BLaER1 (cell line): ENCODE measurements around the gene TMEM131.

ENCODE experiments used
- H3K27ac ChIP-seq: shearing (Covaris generic); formaldehyde crosslinking; 2 replicates; pipeline ENCODE4 v1.8.1; 2022
- H3K27me3 ChIP-seq: shearing (Covaris generic); formaldehyde crosslinking; 2 replicates; pipeline ENCODE4 v1.8.1; 2022
- H3K36me3 ChIP-seq: shearing (Covaris generic); formaldehyde crosslinking; 2 replicates; pipeline ENCODE4 v1.8.1; 2022
- H3K4me1 ChIP-seq: shearing (Covaris generic); formaldehyde crosslinking; 2 replicates; pipeline ENCODE4 v1.8.1; 2022
- H3K4me2 ChIP-seq: shearing (Covaris generic); formaldehyde crosslinking; 2 replicates; pipeline ENCODE4 v1.8.1; 2022
- H3K4me3 ChIP-seq: shearing (Covaris generic); formaldehyde crosslinking; 2 replicates; pipeline ENCODE4 v1.8.1; 2022
- H3K9ac ChIP-seq: shearing (Covaris generic); formaldehyde crosslinking; 2 replicates; pipeline ENCODE4 v1.8.1; 2022
- H3K9me3 ChIP-seq: shearing (Covaris generic); formaldehyde crosslinking; 2 replicates; pipeline ENCODE4 v1.8.1; 2022
- H4K20me1 ChIP-seq: shearing (Covaris generic); formaldehyde crosslinking; 2 replicates; pipeline ENCODE4 v1.8.1; 2022
- Cebpa-rat ChIP-seq: shearing (Covaris generic); IDR thresholded peaks from 2 replicates; pipeline ENCODE4 v1.8.1; 2022

Gene TMEM131

DNA sequence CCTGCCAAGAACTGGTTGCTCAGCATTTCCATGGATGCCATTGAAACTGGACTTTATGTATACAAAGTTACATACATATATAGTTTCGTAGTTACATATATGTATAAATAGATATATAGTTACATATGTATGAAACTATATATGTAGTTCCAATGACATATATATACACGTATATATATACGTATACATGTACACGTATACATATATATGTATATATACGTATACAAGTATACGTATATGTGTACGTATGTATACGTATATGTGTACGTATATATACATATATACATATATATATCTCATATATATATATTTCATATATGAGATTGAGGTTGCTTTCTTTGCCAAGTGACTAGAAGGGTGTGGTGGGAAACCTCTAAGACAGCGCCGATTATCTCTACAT, 10.6 kb upstream of the TMEM131 start:
- no peaks in the 10 kb centered on the region for H4K20me1 ChIP-seq
- no peak overlapping the region for H3K27ac ChIP-seq
- TF ChIP-seq Cebpa-rat = no peak
- H3K36me3 ChIP-seq = no peaks in the 10 kb centered on the region
- H3K4me3 ChIP-seq = no peak overlapping the region
- H3K9ac ChIP-seq = no peak overlapping the region
- no peak overlapping the region for H3K4me2 ChIP-seq
- H3K9me3 ChIP-seq = no peaks in the 10 kb centered on the region
- no peaks in the 10 kb centered on the region for H3K27me3 ChIP-seq
- peaks cover 20% of the 10 kb centered on the region for H3K4me1 ChIP-seq

DNA sequence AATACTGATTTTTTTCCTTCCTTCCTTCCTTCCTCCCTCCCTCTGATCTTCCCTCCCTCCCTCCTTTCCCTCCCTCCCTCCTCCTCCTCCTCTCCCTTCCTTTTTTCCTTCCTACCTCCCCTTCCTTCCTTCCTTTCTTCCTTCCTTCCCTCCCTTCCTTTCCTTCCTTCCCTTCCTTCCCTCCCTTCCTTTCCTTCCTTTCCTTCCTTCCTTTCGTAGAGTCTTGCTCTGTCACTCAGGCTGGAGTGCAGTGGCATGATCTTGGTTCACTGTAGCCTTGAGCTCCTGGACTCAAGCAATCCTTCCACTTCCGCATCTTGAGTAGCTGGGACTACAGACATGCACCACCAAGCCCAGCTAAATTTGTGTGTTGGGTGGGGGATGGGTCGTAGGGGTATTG, 8.9 kb upstream of the TMEM131 start:
- Histone ChIP-seq H3K4me2 (no peak overlapping the region), H3K27ac (no peak overlapping the region), H3K9ac (no peak overlapping the region), H3K36me3 (no peaks in the 10 kb centered on the region), H3K27me3 (no peaks in the 10 kb centered on the region), H4K20me1 (no peaks in the 10 kb centered on the region), H3K4me3 (no peak overlapping the region), H3K9me3 (no peaks in the 10 kb centered on the region), H3K4me1 (peaks cover 2% of the 10 kb centered on the region)
- no peak for TF ChIP-seq Cebpa-rat

DNA sequence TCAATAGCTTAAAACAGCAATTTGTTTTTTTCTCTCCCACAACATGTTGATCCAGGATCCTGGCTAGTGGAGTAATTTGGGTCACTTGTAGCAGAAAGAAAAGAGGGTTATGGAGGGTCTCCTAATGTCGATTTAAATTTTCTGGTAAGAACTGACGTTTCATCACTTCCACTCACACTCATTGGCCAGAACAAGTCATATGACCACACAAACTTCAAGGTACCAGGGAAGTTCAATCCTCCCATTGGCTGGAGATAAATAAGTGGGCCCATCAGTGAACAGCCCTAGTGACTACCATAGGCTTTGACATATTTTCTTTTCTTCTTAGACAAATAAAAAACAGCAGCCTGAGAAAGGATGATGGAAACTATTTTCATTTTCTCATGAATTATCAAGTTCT, 8.3 kb upstream of the TMEM131 start:
- no peak overlapping the region for H3K9ac ChIP-seq
- no peak for TF ChIP-seq Cebpa-rat
- no peaks in the 10 kb centered on the region for H3K36me3 ChIP-seq
- no peak overlapping the region for H3K4me3 ChIP-seq
- H3K27me3 ChIP-seq = no peaks in the 10 kb centered on the region
- H3K9me3 ChIP-seq = no peaks in the 10 kb centered on the region
- H3K4me1 ChIP-seq = no peaks in the 10 kb centered on the region
- no peaks in the 10 kb centered on the region for H4K20me1 ChIP-seq
- no peak overlapping the region for H3K4me2 ChIP-seq
- H3K27ac ChIP-seq = no peak overlapping the region

GRCh38 chr2:97999536-97999935, 3.8 kb upstream of the TMEM131 start:
- H3K27ac ChIP-seq = no peak overlapping the region
- H3K36me3 ChIP-seq = no peaks in the 10 kb centered on the region
- no peak for TF ChIP-seq Cebpa-rat
- H3K4me1 ChIP-seq = 0 out of 2 replicates have a peak, but pooled peaks cover 7% of the 10 kb centered on the region
- no peak overlapping the region for H3K4me2 ChIP-seq
- no peak overlapping the region for H3K4me3 ChIP-seq
- H4K20me1 ChIP-seq = peaks cover 2% of the 10 kb centered on the region
- H3K9me3 ChIP-seq = no peaks in the 10 kb centered on the region
- H3K27me3 ChIP-seq = no peaks in the 10 kb centered on the region
- no peak overlapping the region for H3K9ac ChIP-seq

DNA sequence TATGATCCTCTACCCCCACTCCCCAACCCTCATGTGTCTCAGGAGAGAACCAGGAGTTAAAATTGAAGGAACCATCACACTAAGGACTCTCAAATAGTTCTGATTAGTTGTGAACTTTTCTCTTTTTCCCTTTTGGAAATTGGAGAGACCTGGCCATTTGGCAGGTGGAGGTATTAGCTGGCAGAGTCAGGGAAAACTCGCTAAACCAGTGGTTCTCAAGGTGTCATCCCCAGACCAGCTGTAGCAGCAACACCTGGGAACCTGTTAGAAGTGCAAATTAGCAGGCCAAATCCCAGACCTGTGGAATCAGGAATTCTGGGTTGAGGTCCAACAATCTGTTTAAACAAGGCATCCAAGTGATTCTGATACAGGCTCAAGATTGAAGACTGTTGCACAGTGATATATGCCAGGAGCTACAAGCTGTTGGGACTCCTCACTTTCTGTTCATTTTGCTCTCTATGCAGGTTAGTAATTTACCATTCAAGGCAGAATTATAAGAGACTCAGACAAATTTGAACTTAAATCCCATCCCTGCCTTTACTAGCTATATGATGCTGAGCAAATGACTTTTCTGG, 2.8 kb upstream of the TMEM131 start:
- Histone ChIP-seq H4K20me1 (peaks cover 13% of the 10 kb centered on the region), H3K9me3 (no peaks in the 10 kb centered on the region), H3K27ac (no peak overlapping the region), H3K27me3 (no peaks in the 10 kb centered on the region), H3K4me3 (no peak overlapping the region), H3K4me2 (no peak overlapping the region), H3K9ac (no peak overlapping the region), H3K4me1 (peaks cover 17% of the 10 kb centered on the region), H3K36me3 (no peaks in the 10 kb centered on the region)
- TF ChIP-seq Cebpa-rat = no peak

DNA sequence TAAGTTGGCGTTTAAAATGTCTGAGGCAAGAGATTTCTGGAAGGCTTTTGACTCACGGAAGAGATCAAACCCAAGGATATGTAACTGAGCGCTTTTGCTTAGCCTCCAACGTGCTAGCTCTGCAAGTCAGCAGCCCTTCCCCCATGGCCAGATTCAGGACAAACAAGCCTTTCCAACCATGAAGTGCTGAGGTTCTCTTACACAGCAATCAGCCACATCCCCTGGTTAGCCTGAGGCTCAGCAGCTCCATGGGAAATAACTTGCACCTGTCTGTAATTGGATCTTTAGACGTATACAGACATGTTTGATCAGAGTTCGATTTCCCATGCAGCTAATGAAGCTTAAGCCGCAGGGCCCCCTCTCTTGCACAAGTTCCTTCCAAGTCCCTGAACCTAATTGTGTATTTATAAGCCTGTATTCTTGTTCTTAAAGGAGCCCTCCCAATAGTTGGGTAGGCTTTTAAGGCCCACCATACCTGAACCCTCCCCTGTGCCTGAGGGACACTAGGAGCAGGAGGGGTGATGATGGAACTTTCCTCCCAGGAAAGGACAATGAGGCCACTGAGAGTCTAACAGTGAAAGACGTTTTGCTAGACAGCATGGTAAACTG, 2.1 kb upstream of the TMEM131 start:
- Histone ChIP-seq H3K27me3 (no peaks in the 10 kb centered on the region), H3K9me3 (no peaks in the 10 kb centered on the region), H4K20me1 (peaks cover 19% of the 10 kb centered on the region), H3K4me3 (no peak overlapping the region), H3K9ac (no peak overlapping the region), H3K4me1 (peaks cover 23% of the 10 kb centered on the region), H3K4me2 (no peak overlapping the region), H3K27ac (no peak overlapping the region), H3K36me3 (no peaks in the 10 kb centered on the region)
- TF ChIP-seq Cebpa-rat = no peak

GRCh38 chr2:97996679-97997078, 931 bp upstream of the TMEM131 start:
- H3K27ac ChIP-seq = peak overlapping the region; percentile 97; the same call in 1 of the 2 replicates
- H3K4me1 ChIP-seq = peaks cover 27% of the 10 kb centered on the region

GRCh38 chr2:97995026-97995733, 568 bp downstream of the TMEM131 start:
- Histone ChIP-seq H3K36me3 (no peaks in the 10 kb centered on the region), H3K27ac (peak overlapping the region; percentile 97), H4K20me1 (peaks cover 46% of the 10 kb centered on the region), H3K4me3 (peak overlapping the region; percentile 97), H3K4me2 (peak overlapping the region; percentile 78), H3K4me1 (peaks cover 33% of the 10 kb centered on the region), H3K27me3 (no peaks in the 10 kb centered on the region), H3K9me3 (no peaks in the 10 kb centered on the region), H3K9ac (peak overlapping the region; percentile 96)
- no peak for TF ChIP-seq Cebpa-rat

More at GRCh38 chr2:97996679-97997078, 931 bp upstream of the TMEM131 start:
- H3K4me3 ChIP-seq = peak overlapping the region; percentile 97
- H3K9me3 ChIP-seq = no peaks in the 10 kb centered on the region
- peaks cover 31% of the 10 kb centered on the region for H4K20me1 ChIP-seq
- TF ChIP-seq Cebpa-rat = no peak
- no peaks in the 10 kb centered on the region for H3K27me3 ChIP-seq
- no peaks in the 10 kb centered on the region for H3K36me3 ChIP-seq
- peak overlapping the region; percentile 96 for H3K9ac ChIP-seq
- peak overlapping the region; percentile 78 for H3K4me2 ChIP-seq

GRCh38 chr2:97994476-97994875, 1.3 kb downstream of the TMEM131 start:
- Histone ChIP-seq H3K4me2 (peak overlapping the region; percentile 78), H3K9me3 (no peaks in the 10 kb centered on the region), H3K4me1 (peaks cover 33% of the 10 kb centered on the region), H4K20me1 (peaks cover 53% of the 10 kb centered on the region), H3K27me3 (no peaks in the 10 kb centered on the region), H3K4me3 (peak overlapping the region; percentile 97), H3K27ac (peak overlapping the region; percentile 97), H3K36me3 (no peaks in the 10 kb centered on the region), H3K9ac (peak overlapping the region; percentile 96)
- no peak for TF ChIP-seq Cebpa-rat

- H3K4me1 ChIP-seq = peaks cover 33% of the 10 kb centered on the region
- no peak for TF ChIP-seq Cebpa-rat
- peak overlapping the region; percentile 96 for H3K9ac ChIP-seq
- H3K27me3 ChIP-seq = no peaks in the 10 kb centered on the region
- no peaks in the 10 kb centered on the region for H3K36me3 ChIP-seq
- peaks cover 4% of the 10 kb centered on the region; the same call in 1 of the 2 replicates for H3K9me3 ChIP-seq
- H4K20me1 ChIP-seq = peaks cover 54% of the 10 kb centered on the region
- peak overlapping the region; percentile 78 for H3K4me2 ChIP-seq
- peak overlapping the region; percentile 97; the same call in 1 of the 2 replicates for H3K4me3 ChIP-seq
- H3K27ac ChIP-seq = no peak overlapping the region
Observed at GRCh38 chr2:97993926-97994325, 1.8 kb downstream of the TMEM131 start.
